ENCODE measurements around the gene SLF2. TPM values are rescaled to one million over a fixed set of nuclear protein-coding genes. Genes with fewer than 3 reads are reported as not detected.

The SLF2 gene
- total and polyA plus RNA-seq, 2 of the 8 experiments (the other 6 are each of a cell fraction or from before 2014, with no cell fraction given) = 5.5 to 20.9 TPM

- Histone ChIP-seq H3K27me3 (replicated peaks in 1 of 4; ENCODE audit: control insufficient read depth in 3 of 4, extremely low read depth in 1 of 4, insufficient read depth in 3 of 4, low read length in 3 of 4) (peaks cover 1 to 50% (median 35%) of the 10 kb centered on the region in 4 experiments), H2BK15ac (ENCODE audit: low read length) (no peak overlapping the region), H2AFZ (ENCODE audit: low read length) (no peak overlapping the region), H3K14ac (ENCODE audit: insufficient read length) (no peak overlapping the region), H3K4ac (replicated peaks; ENCODE audit: insufficient read length, low read depth, low read length) (no peak overlapping the region), H2BK5ac (ENCODE audit: low read depth, low read length) (no peak overlapping the region), H3K4me1 (replicated peaks in 1 of 4; ENCODE audit: control insufficient read depth in 3 of 4, insufficient read depth in 4 of 4, low read length in 3 of 4) (peaks cover 0 to 8% (median 4%) of the 10 kb centered on the region in 4 experiments; a peak in 6 of 7 replicates), H4K20me1 (replicated peaks in 1 of 2; ENCODE audit: control insufficient read depth in 1 of 2, insufficient read depth in 2 of 2, low read length in 2 of 2) (no peaks in the 10 kb centered on the region), H3K79me1 (ENCODE audit: low read depth, low read length) (no peaks in the 10 kb centered on the region), H3K27ac (ENCODE audit: low read depth, low read length) (no peak overlapping the region), H3K36me3 (ENCODE audit: control insufficient read depth in 2 of 4, insufficient read depth in 4 of 4, low read length in 3 of 4) (no peaks in the 10 kb centered on the region), H3K9ac (replicated peaks in 1 of 4; ENCODE audit: extremely low read depth in 1 of 4, low read depth in 3 of 4, low read length in 3 of 4) (no peak overlapping the region), H2AK5ac (ENCODE audit: low read depth, low read length) (no peak overlapping the region), H2BK120ac (replicated peaks; ENCODE audit: low read depth, low read length) (no peak overlapping the region), H3K56ac (replicated peaks; ENCODE audit: insufficient read length, low read depth, low read length) (no peak overlapping the region), H2BK20ac (ENCODE audit: low read length) (no peak overlapping the region), H3K9me3 (ENCODE audit: insufficient read depth in 2 of 2, low read depth in 1 of 2, low read length in 1 of 2) (no peaks in the 10 kb centered on the region), H3K23me2 (ENCODE audit: low read depth, low read length) (no peaks in the 10 kb centered on the region), H4K5ac (ENCODE audit: insufficient read length, low read depth, low read length) (no peak overlapping the region), H3K79me2 (ENCODE audit: control insufficient read depth in 1 of 2, insufficient read depth in 2 of 2, low read length in 2 of 2) (no peaks in the 10 kb centered on the region), H4K8ac (ENCODE audit: extremely low read depth, insufficient read depth, low read length) (no peak overlapping the region), H3K4me2 (ENCODE audit: insufficient read depth in 1 of 2, low read depth in 2 of 2, low read length in 2 of 2) (no peak overlapping the region), H3K23ac (ENCODE audit: insufficient read length) (no peak overlapping the region), H2BK12ac (ENCODE audit: low read depth, low read length) (no peak overlapping the region; the same call in 1 of the 2 replicates), H3K4me3 (ENCODE audit: extremely low read depth in 1 of 4, insufficient read depth in 2 of 4, low read depth in 3 of 4, low read length in 4 of 4) (no peak overlapping the region), H3K18ac (ENCODE audit: extremely low read depth, low read length) (no peak overlapping the region; the same call in 1 of the 2 replicates), H4K91ac (replicated peaks; ENCODE audit: insufficient read length, low read length) (peak overlapping the region; percentile 25)
- CTCF ChIA-PET (ENCODE audit: partially characterized antibody) = interaction anchor here (0.7 to 5.9 kb wide), 10 partner anchors 9 to 306 kb away, joined by 3 to 42 read pairs (median 4); no protein-coding TSS in a partner anchor
- WGBS, 2 experiments (ENCODE audit: extremely low coverage in 1 of 2, insufficient coverage in 1 of 2, insufficient read length in 1 of 2, insufficient replicate concordance in 2 of 2, low coverage in 1 of 2, low lambda C conversion rate in 2 of 2, missing lambda C conversion rate in 1 of 2) = 84% methylated on average over 3 of the region's 3 CpGs; no CpG with 5 or more reads in 1 of the 2 experiments
- POLR2A ChIA-PET (ENCODE audit: partially characterized antibody) = no interaction called here
- DNase-seq (ENCODE audit: low read depth in 1 of 2, low spot score in 2 of 2) (no peak), FAIRE-seq (no peak)
- TF ChIP-seq CTCF (IDR thresholded peaks at IDR 0.05; ENCODE audit: control extremely low read depth in 1 of 3, insufficient read depth in 1 of 3, low read depth in 1 of 3, low read length in 3 of 3) (no peak), BCL11A (IDR thresholded peaks at IDR 0.05; ENCODE audit: low read depth in 2 of 2, low read length in 2 of 2) (no peak), RNF2 (IDR thresholded peaks at IDR 0.05; ENCODE audit: borderline replicate concordance, low read depth, low read length, missing control alignments, poor library complexity, severe bottlenecking) (no peak), SAP30 (IDR thresholded peaks at IDR 0.05; ENCODE audit: insufficient read depth, insufficient replicate concordance, low read length) (no peak), JUN (IDR thresholded peaks at IDR 0.05; ENCODE audit: low read depth, low read length) (no peak), FOSL1 (IDR thresholded peaks at IDR 0.05; ENCODE audit: insufficient read depth, low read depth, low read length) (no peak), TAF7 (optimal IDR thresholded peaks at IDR 0.05; ENCODE audit: borderline replicate concordance, low read depth, low read length) (no peak), POU5F1 (IDR thresholded peaks at IDR 0.05; ENCODE audit: low read depth, low read length) (no peak), SP1 (IDR thresholded peaks at IDR 0.05; ENCODE audit: low read depth, low read length) (no peak), NRF1 (IDR thresholded peaks at IDR 0.05; ENCODE audit: low read depth, low read length) (no peak), GABPA (IDR thresholded peaks at IDR 0.05; ENCODE audit: borderline replicate concordance, insufficient read depth, low read length) (no peak)
These were observed 44.4 kb upstream of the SLF2 start for GRCh38 chr10:100868382-100868781.
